Choroid plexus epithelial cell (primary cell): ENCODE results near the gene CAPZA2.
"Not testable (repeated sequence)": the region's sequence is repeated elsewhere in the genome, so short reads cannot be mapped to it uniquely, and the experiment has no call there.

Experiments
- DNase-seq: peaks from one replicate; pipeline ENCODE4 v3.0.0-alpha.2; 2010; ENCODE audit warnings: low read depth
- H3K4me3 ChIP-seq: 2 replicates; pipeline ENCODE4 v1.5.1; 2011; ENCODE audit warnings: low read depth, mild to moderate bottlenecking, control low read depth, low read length, moderate library complexity
- TF ChIP-seq, protein P1 (sequence below): conservative IDR thresholded peaks from 2 replicates; pipeline ENCODE4 v1.5.1; 2011; ENCODE audit warnings: low read depth, mild to moderate bottlenecking, control low read depth, inconsistent platforms, low read length, moderate library complexity

The CAPZA2 gene

DNA sequence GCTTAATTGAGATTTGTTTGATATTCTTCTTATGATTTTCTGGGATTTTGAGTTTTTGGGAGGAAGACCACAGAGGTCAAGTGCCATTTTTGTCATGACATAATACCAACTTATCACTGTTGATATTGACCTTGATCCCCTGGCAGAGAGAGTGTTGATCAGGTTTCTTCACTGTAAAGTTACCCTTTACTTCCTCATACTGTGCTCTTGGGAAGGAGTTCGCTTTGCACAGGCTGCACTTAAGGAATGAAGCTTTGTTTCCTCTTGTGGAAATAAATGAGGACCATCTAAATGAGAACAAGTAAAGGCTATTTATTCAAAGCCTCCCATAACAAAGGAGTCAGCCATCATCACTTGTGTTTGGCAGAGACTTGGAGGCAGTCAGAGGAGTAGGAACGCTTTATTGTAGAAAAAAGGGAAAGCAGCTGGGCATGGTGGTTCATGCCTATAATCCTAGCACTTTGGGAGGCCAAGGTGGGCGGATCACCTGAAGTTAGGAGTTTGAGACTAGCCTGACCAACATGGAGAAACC lies 107.0 kb downstream of the CAPZA2 start:
- TF ChIP-seq, protein P1, sequence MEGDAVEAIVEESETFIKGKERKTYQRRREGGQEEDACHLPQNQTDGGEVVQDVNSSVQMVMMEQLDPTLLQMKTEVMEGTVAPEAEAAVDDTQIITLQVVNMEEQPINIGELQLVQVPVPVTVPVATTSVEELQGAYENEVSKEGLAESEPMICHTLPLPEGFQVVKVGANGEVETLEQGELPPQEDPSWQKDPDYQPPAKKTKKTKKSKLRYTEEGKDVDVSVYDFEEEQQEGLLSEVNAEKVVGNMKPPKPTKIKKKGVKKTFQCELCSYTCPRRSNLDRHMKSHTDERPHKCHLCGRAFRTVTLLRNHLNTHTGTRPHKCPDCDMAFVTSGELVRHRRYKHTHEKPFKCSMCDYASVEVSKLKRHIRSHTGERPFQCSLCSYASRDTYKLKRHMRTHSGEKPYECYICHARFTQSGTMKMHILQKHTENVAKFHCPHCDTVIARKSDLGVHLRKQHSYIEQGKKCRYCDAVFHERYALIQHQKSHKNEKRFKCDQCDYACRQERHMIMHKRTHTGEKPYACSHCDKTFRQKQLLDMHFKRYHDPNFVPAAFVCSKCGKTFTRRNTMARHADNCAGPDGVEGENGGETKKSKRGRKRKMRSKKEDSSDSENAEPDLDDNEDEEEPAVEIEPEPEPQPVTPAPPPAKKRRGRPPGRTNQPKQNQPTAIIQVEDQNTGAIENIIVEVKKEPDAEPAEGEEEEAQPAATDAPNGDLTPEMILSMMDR, result no peak
- DNase-seq, result no peak
- no peak overlapping the region for H3K4me3 ChIP-seq

DNA sequence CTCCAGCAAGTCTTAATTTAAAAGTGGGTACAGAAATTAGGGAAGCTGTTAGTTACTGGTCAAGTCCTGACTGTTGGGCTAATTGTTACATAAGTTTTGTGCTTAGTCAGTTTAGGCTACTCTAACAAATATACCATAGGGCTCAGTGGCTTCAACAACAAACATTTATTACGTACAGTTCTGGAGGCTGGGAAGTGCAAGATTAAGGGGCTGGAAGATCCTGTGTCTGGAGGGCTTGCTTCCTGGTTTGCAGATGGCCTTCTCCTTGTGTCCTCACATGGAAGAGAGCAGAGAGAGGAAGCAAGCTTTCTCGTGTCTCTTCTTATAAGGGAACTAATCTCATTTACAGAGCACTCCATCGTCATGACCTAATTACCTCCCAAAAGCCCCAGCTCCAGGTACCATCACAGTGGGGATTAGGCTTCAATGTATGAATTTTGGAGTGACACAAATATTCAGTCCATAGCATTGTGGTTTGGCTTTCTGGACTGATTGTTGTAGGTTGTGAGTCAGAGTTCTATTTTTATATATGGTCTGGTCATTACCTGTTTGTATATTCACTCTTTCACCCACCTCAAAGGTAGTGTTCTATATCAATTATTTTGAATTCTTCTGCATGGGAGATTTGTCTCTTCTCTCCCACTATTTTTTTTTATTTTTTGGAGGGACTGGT lies 108.0 kb downstream of the CAPZA2 start:
- no peak for DNase-seq
- TF ChIP-seq, protein P1, result no peak
- H3K4me3 ChIP-seq, result no peak overlapping the region

- not testable (repeated sequence) for H3K4me3 ChIP-seq, DNase-seq
Observed at GRCh38 chr7:116971153-116971552, 108.8 kb downstream of the CAPZA2 start.
